H1 (cell line): Measurements from ENCODE around the gene APBB3. TPM values are rescaled to one million over a fixed set of nuclear protein-coding genes. Genes with fewer than 3 reads are reported as not detected.

ENCODE experiments used
- CBX5 ChIP-seq: fragments of 300-800, 300-1000 bp; sonication (generic); IDR thresholded peaks from 2 replicates; pipeline ENCODE4 v1.7.1; 2016; ENCODE audit warnings: antibody characterized with exemption, low read length, low read depth
- CTCF ChIP-seq, 3 experiments: IDR thresholded peaks; 1 replicate in 2 of 3; 2 replicates in 1 of 3; pipeline versions ENCODE4 v1.5.1 to v1.6.1; 2011; ENCODE audit warnings: low read length in 3 of 3, mild to moderate bottlenecking in 3 of 3, inconsistent platforms in 2 of 3, low read depth in 1 of 3, moderate library complexity in 1 of 3; ENCODE audit not compliant: insufficient read depth in 1 of 3; ENCODE audit errors: control extremely low read depth in 1 of 3
- GTF2F1 ChIP-seq: IDR thresholded peaks from 2 replicates; pipeline ENCODE4 v1.6.1; 2012; ENCODE audit warnings: low read depth, low read length, improper control_type of control experiment, borderline replicate concordance
- KDM4A ChIP-seq: IDR thresholded peaks from one replicate; pipeline ENCODE4 v1.7.1; 2012; ENCODE audit warnings: low read depth, mild to moderate bottlenecking, moderate library complexity, low read length, inconsistent platforms; ENCODE audit not compliant: severe bottlenecking
- POLR2A ChIP-seq, 2 experiments: IDR thresholded peaks; 1 replicate in 1 of 2; 2 replicates in 1 of 2; pipeline ENCODE4 v1.6.1; 2011; ENCODE audit warnings: low read depth in 2 of 2, low read length in 2 of 2, mild to moderate bottlenecking in 2 of 2; ENCODE audit errors: control extremely low read depth in 1 of 2
- TAF7 ChIP-seq: optimal IDR thresholded peaks from 2 replicates; pipeline ENCODE3; 2011; ENCODE audit warnings: low read depth, mild to moderate bottlenecking, inconsistent platforms, low read length, moderate library complexity, borderline replicate concordance
- polyA plus RNA-seq, 7 experiments: library from polyadenylated mRNA; depleted of rRNA in 3 of 7; stranded (reverse) in 5 of 7; unstranded in 2 of 7; fragments of >200 nt in 5 of 7; fragments of 200-250 nt in 2 of 7; gene quantifications; 1 replicate in 5 of 7; 2 replicates in 1 of 7; 4 replicates in 1 of 7; pipeline versions ENCODE4 v1.2.1 to v1.2.3, GENCODE V29; 2011 to 2013; ENCODE audit warnings: missing spikeins in 2 of 7, mixed read lengths in 2 of 7
- total RNA-seq: library from RNA; stranded (reverse); fragmentation: NEBNext Ultra II Directional; extraction: Animal tissue kit (Norgen Biotek cat#: 25700); gene quantifications from 2 replicates; pipeline ENCODE4 v1.2.1, GENCODE V29; 2021

APBB3 gene
- total and polyA plus RNA-seq, 2 of the 8 experiments (the other 6 are each of a cell fraction or from before 2014, with no cell fraction given) = 16.0 to 21.9 TPM

DNA sequence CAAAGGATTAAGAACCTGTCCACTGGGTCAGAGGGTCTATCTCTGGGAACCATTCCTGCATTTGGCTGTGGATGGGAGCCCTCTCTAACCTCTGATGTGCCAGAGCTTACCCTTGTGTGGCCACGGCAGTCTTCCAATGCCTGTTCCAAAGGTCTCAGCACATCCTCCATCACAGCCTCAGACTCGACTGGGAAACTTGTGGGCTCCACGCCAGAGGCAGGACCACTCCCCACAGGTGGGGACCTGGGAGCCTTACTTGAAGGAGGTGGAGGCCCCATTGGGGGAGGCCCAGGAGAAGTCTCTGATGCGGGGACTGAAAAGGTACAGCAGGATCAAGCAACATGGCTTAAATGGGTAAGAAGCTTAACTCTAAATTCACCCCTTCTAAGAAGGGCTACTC, 12.5 kb downstream of the APBB3 start (continued):
- TF ChIP-seq TAF7 = no peak
- TF ChIP-seq KDM4A = no peak
- no peak for TF ChIP-seq POLR2A (IDR thresholded peaks at IDR 0.05; ENCODE audit: control extremely low read depth in 1 of 2, low read depth in 2 of 2, low read length in 2 of 2)
- no peak for TF ChIP-seq GTF2F1
- TF ChIP-seq CTCF (IDR thresholded peaks at IDR 0.05; ENCODE audit: control extremely low read depth in 1 of 3, insufficient read depth in 1 of 3, low read depth in 1 of 3, low read length in 3 of 3) = no peak
- TF ChIP-seq CBX5 = no peak
